ENCODE data around the gene WNT3. TPM values are rescaled to one million over a fixed set of nuclear protein-coding genes. Genes with fewer than 3 reads are reported as not detected.

Gene WNT3
- total RNA-seq, 4 donors from 2014 or later: 0.27 to 0.48 TPM; not detected in 2

GRCh38 chr17:46766493-46767491 is 51.7 kb downstream of the WNT3 start:
- Histone ChIP-seq H3K27ac (no peak overlapping the region), H3K27me3 (peaks cover 18% of the 10 kb centered on the region), H3K4me1 (peaks cover 5 to 16% (median 10%) of the 10 kb centered on the region in 4 donors), H3K36me3 (no peaks in the 10 kb centered on the region), H3K9me3 (no peaks in the 10 kb centered on the region), H3K4me3 (no peak overlapping the region)
- DNase-seq: no peak
- in situ Hi-C loops (cut with MboI; ENCODE audit: low pct_ligation_motif_present in 1 of 4, low pct_unique_long_range_greater_than_20kb in 1 of 4, low sequenced_read_pairs in 3 of 4) (no loop called here), intact Hi-C loops (cut with DNase I; ENCODE audit: low total_unique reads) (no loop called here)
- TF ChIP-seq EP300 (IDR thresholded peaks at IDR 0.05; ENCODE audit: low read depth): no peak
- no peak for TF ChIP-seq CTCF (IDR thresholded peaks at IDR 0.05)
- no peak for TF ChIP-seq POLR2AphosphoS5 (IDR thresholded peaks at IDR 0.05)
- TF ChIP-seq POLR2A (IDR thresholded peaks at IDR 0.05): no peak
- WGBS, 2 donors (ENCODE audit: low coverage in 1 of 2): 80 to 89% methylated on average over 1 to 21 of the region's 21 CpGs

GRCh38 chr17:46765453-46765852 is 53.0 kb downstream of the WNT3 start:
- no peaks in the 10 kb centered on the region for H3K36me3 ChIP-seq
- H3K27me3 ChIP-seq: peaks cover 12% of the 10 kb centered on the region
- H3K4me1 ChIP-seq: peaks cover 0 to 11% (median 7%) of the 10 kb centered on the region in 4 donors
- H3K4me3 ChIP-seq: no peak overlapping the region
- H3K9me3 ChIP-seq: no peaks in the 10 kb centered on the region
- TF ChIP-seq POLR2A (IDR thresholded peaks at IDR 0.05) (no peak), EP300 (IDR thresholded peaks at IDR 0.05; ENCODE audit: low read depth) (no peak), CTCF (IDR thresholded peaks at IDR 0.05) (no peak), POLR2AphosphoS5 (IDR thresholded peaks at IDR 0.05) (no peak)
- no peak for DNase-seq
- intact Hi-C loops (cut with DNase I; ENCODE audit: low total_unique reads): no loop called here
- in situ Hi-C loops (cut with MboI; ENCODE audit: low pct_ligation_motif_present in 1 of 4, low pct_unique_long_range_greater_than_20kb in 1 of 4, low sequenced_read_pairs in 3 of 4): no loop called here
- WGBS, 2 donors (ENCODE audit: low coverage in 1 of 2): 94% methylated on average over 6 of the region's 12 CpGs; no CpG with 5 or more reads in 1 of the 2 donors
- no peak overlapping the region for H3K27ac ChIP-seq

GRCh38 chr17:46764709-46765401 is 53.6 kb downstream of the WNT3 start:
- Histone ChIP-seq H3K27ac (no peak overlapping the region), H3K36me3 (no peaks in the 10 kb centered on the region), H3K4me3 (no peak overlapping the region), H3K9me3 (no peaks in the 10 kb centered on the region), H3K27me3 (peaks cover 6% of the 10 kb centered on the region), H3K4me1 (peaks cover 0 to 6% (median 5%) of the 10 kb centered on the region in 4 donors)
- DNase-seq: no peak
- 86% methylated on average over 13 of the region's 13 CpGs; no CpG with 5 or more reads in 1 of the 2 donors for WGBS, 2 donors (ENCODE audit: low coverage in 1 of 2)
- no peak for TF ChIP-seq CTCF (IDR thresholded peaks at IDR 0.05)
- intact Hi-C loops (cut with DNase I; ENCODE audit: low total_unique reads) (no loop called here), in situ Hi-C loops (cut with MboI; ENCODE audit: low pct_ligation_motif_present in 1 of 4, low pct_unique_long_range_greater_than_20kb in 1 of 4, low sequenced_read_pairs in 3 of 4) (no loop called here)

- Histone ChIP-seq H3K4me1 (no peaks in the 10 kb centered on the region), H3K4me3 (no peak overlapping the region), H3K27me3 (no peaks in the 10 kb centered on the region), H3K36me3 (no peaks in the 10 kb centered on the region), H3K27ac (no peak overlapping the region), H3K9me3 (no peaks in the 10 kb centered on the region)
- WGBS, 2 donors (ENCODE audit: low coverage in 1 of 2): 79 to 94% methylated on average over 7 to 12 of the region's 12 CpGs
- no peak for DNase-seq
- TF ChIP-seq POLR2AphosphoS5 (IDR thresholded peaks at IDR 0.05) (no peak), POLR2A (IDR thresholded peaks at IDR 0.05) (no peak), EP300 (IDR thresholded peaks at IDR 0.05; ENCODE audit: low read depth) (no peak), CTCF (IDR thresholded peaks at IDR 0.05) (no peak)
- intact Hi-C loops (cut with DNase I; ENCODE audit: low total_unique reads): no loop called here
- in situ Hi-C loops (cut with MboI; ENCODE audit: low pct_ligation_motif_present in 1 of 4, low pct_unique_long_range_greater_than_20kb in 1 of 4, low sequenced_read_pairs in 3 of 4): no loop called here
Observed at GRCh38 chr17:46764000-46764708, 54.3 kb downstream of the WNT3 start.

Data from transverse colon (tissue), 4 donors.